Karpas-422 (cell line): ENCODE data around the gene IL23R. TPM values are rescaled to one million over a fixed set of nuclear protein-coding genes. Genes with fewer than 3 reads are reported as not detected.
A peak's percentile ranks its signal among the peaks of the same experiment; 100 is the strongest.
"Not testable (repeated sequence)": the region's sequence is repeated elsewhere in the genome, so short reads cannot be mapped to it uniquely, and the experiment has no call there.

Experiments
- DNase-seq: peaks from one replicate; pipeline ENCODE4 v3.0.0-alpha.2; 2015
- H2AFZ ChIP-seq: fragments of 200-600 bp; sonication (generic); 2 replicates; pipeline ENCODE4 v1.6.1; 2014; ENCODE audit warnings: antibody characterized with exemption, low read length, mixed read lengths
- H3K27ac ChIP-seq: fragments of 200-600 bp; sonication (generic); 2 replicates; pipeline ENCODE4 v1.5.1; 2014; ENCODE audit warnings: mild to moderate bottlenecking, low read length, moderate library complexity
- H3K27me3 ChIP-seq: fragments of 200-600 bp; sonication (generic); 2 replicates; pipeline ENCODE4 v1.6.1; 2014; ENCODE audit warnings: low read length, mixed read lengths
- H3K36me3 ChIP-seq: fragments of 200-600 bp; sonication (generic); 2 replicates; pipeline ENCODE4 v1.6.1; 2014; ENCODE audit warnings: low read length, mixed read lengths; ENCODE audit not compliant: insufficient read depth
- H3K4me1 ChIP-seq: fragments of 200-600 bp; sonication (generic); 2 replicates; pipeline ENCODE4 v1.6.1; 2014; ENCODE audit warnings: mild to moderate bottlenecking, low read length, mixed read lengths
- H3K4me2 ChIP-seq: fragments of 200-600 bp; sonication (generic); 2 replicates; pipeline ENCODE4 v1.6.1; 2014; ENCODE audit warnings: low read length, low read depth, mild to moderate bottlenecking; ENCODE audit not compliant: poor library complexity, severe bottlenecking
- H3K4me3 ChIP-seq: fragments of 200-600 bp; sonication (generic); 2 replicates; pipeline ENCODE4 v1.5.1; 2014; ENCODE audit warnings: mild to moderate bottlenecking, antibody characterized with exemption, low read length, mixed read lengths
- H3K79me2 ChIP-seq: fragments of 200-600 bp; sonication (generic); 2 replicates; pipeline ENCODE4 v1.6.1; 2014; ENCODE audit warnings: mild to moderate bottlenecking, low read length, mixed read lengths
- H3K9ac ChIP-seq: fragments of 200-600 bp; sonication (generic); 2 replicates; pipeline ENCODE4 v1.6.0; 2014; ENCODE audit warnings: low read length
- H3K9me2 ChIP-seq: fragments of 200-600 bp; sonication (generic), shearing (Covaris generic); replicated peaks from 2 replicates; pipeline ENCODE4 v1.6.0; 2014; ENCODE audit warnings: mild to moderate bottlenecking, low read length, moderate library complexity; ENCODE audit not compliant: insufficient read depth
- H3K9me3 ChIP-seq: fragments of 300-700, 200-600 bp; sonication (generic); 2 replicates; pipeline ENCODE4 v1.6.1; 2014; ENCODE audit warnings: low read length, mixed read lengths
- H4K20me1 ChIP-seq: fragments of 200-600 bp; sonication (generic); 2 replicates; pipeline ENCODE4 v1.6.1; 2014; ENCODE audit warnings: mild to moderate bottlenecking, antibody characterized with exemption, low read length, low read depth; ENCODE audit not compliant: insufficient read depth
- total RNA-seq: library from RNA; depleted of rRNA; stranded (reverse); fragments of >200 nt; shearing (Covaris generic); gene quantifications from 2 replicates; pipeline ENCODE4 v1.2.3, GENCODE V29; 2014; ENCODE audit warnings: low replicate concordance

Gene IL23R
- total RNA-seq, 1 experiment from 2014 or later, result 0.45 TPM

DNA sequence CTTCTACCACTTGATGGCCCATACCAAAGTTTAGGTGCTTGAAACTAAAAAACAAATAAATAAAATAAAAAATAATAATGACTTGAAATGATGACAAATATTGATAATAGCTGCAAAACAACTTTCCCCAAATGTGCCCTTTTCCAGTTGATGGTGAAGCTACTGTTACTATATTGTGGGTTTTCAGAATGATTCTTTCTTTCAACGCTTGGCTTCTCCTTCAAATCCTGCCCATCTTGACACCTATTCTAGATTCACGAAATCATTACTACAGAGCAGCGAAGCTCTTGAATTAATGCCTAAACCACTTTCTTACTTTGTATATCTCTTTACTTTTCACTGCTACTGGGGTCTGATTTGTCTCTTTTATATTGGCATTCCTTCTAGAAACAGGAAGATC, 22.3 kb upstream of the IL23R start:
- Histone ChIP-seq H3K9me2 (no peaks in the 10 kb centered on the region), H3K79me2 (no peaks in the 10 kb centered on the region), H3K36me3 (no peaks in the 10 kb centered on the region), H3K4me1 (peaks cover 10% of the 10 kb centered on the region), H2AFZ (no peak overlapping the region), H3K27me3 (no peaks in the 10 kb centered on the region), H3K9me3 (no peaks in the 10 kb centered on the region), H4K20me1 (no peaks in the 10 kb centered on the region), H3K27ac (no peak overlapping the region), H3K9ac (no peak overlapping the region), H3K4me2 (no peak overlapping the region), H3K4me3 (no peak overlapping the region)
- no peak for DNase-seq

- no peak overlapping the region for H3K27ac ChIP-seq
- no peak overlapping the region for H3K4me2 ChIP-seq
- no peaks in the 10 kb centered on the region for H3K79me2 ChIP-seq
- H3K9me3 ChIP-seq, result no peaks in the 10 kb centered on the region
- peak; percentile 58 for DNase-seq
- H3K4me1 ChIP-seq, result peaks cover 17% of the 10 kb centered on the region
- H3K36me3 ChIP-seq, result no peaks in the 10 kb centered on the region
- H3K27me3 ChIP-seq, result no peaks in the 10 kb centered on the region
- H3K9ac ChIP-seq, result no peak overlapping the region
- H3K4me3 ChIP-seq, result no peak overlapping the region
- no peaks in the 10 kb centered on the region for H4K20me1 ChIP-seq
- no peaks in the 10 kb centered on the region for H3K9me2 ChIP-seq
- H2AFZ ChIP-seq, result no peak overlapping the region
These were observed 21.6 kb upstream of the IL23R start for GRCh38 chr1:67144696-67145095.

- no peaks in the 10 kb centered on the region for H3K27me3 ChIP-seq
- no peaks in the 10 kb centered on the region for H3K79me2 ChIP-seq
- H3K27ac ChIP-seq, result no peak overlapping the region
- H3K9me3 ChIP-seq, result no peaks in the 10 kb centered on the region
- no peak overlapping the region for H3K4me2 ChIP-seq
- no peak overlapping the region for H3K9ac ChIP-seq
- no peak for DNase-seq
- peaks cover 21% of the 10 kb centered on the region for H3K4me1 ChIP-seq
- H3K4me3 ChIP-seq, result no peak overlapping the region
- H3K9me2 ChIP-seq, result no peaks in the 10 kb centered on the region
- no peaks in the 10 kb centered on the region for H3K36me3 ChIP-seq
- no peak overlapping the region for H2AFZ ChIP-seq
- H4K20me1 ChIP-seq, result no peaks in the 10 kb centered on the region
These were observed 20.2 kb upstream of the IL23R start for GRCh38 chr1:67146101-67146500.

DNA sequence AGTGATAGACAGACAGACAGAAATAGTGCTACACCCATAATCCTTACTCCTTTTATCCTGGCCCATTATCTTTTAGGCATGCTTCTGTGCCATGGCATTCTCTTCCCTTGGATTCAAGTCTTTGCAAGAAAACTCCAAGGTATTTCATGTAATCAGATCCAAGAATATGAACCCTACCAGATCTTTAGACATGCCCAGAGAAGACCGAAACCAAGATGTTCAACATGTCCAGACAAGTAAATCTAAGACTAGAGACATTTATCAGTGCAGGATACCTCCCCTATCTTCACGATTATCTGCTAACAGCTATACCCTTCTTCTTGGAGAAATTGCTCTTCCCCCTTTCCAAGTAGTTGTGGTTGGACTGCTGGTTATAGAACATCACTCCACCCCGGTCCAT, 19.7 kb upstream of the IL23R start:
- H3K4me3 ChIP-seq, result no peak overlapping the region
- H3K27ac ChIP-seq, result no peak overlapping the region
- no peaks in the 10 kb centered on the region for H3K9me2 ChIP-seq
- peaks cover 21% of the 10 kb centered on the region for H3K4me1 ChIP-seq
- no peaks in the 10 kb centered on the region for H3K27me3 ChIP-seq
- no peak overlapping the region for H3K4me2 ChIP-seq
- no peaks in the 10 kb centered on the region for H4K20me1 ChIP-seq
- H3K9me3 ChIP-seq, result no peaks in the 10 kb centered on the region
- DNase-seq, result no peak
- no peaks in the 10 kb centered on the region for H3K79me2 ChIP-seq
- H3K36me3 ChIP-seq, result no peaks in the 10 kb centered on the region
- no peak overlapping the region for H3K9ac ChIP-seq
- no peak overlapping the region for H2AFZ ChIP-seq

- not testable (repeated sequence) for H3K9ac ChIP-seq, H2AFZ ChIP-seq, H4K20me1 ChIP-seq, H3K79me2 ChIP-seq, H3K36me3 ChIP-seq, H3K4me2 ChIP-seq, H3K4me3 ChIP-seq, DNase-seq, H3K9me3 ChIP-seq, H3K27me3 ChIP-seq, H3K27ac ChIP-seq, H3K9me2 ChIP-seq
- H3K4me1 ChIP-seq, result peaks cover 21% of the 10 kb centered on the region
These were observed 18.3 kb upstream of the IL23R start for GRCh38 chr1:67147973-67148372.

- no peaks in the 10 kb centered on the region for H4K20me1 ChIP-seq
- no peak for DNase-seq
- H3K4me3 ChIP-seq, result no peak overlapping the region
- no peak overlapping the region for H3K27ac ChIP-seq
- 0 out of 2 replicates have a peak overlapping the region, but pooled peaks have one; percentile 19 for H3K9ac ChIP-seq
- H3K79me2 ChIP-seq, result no peaks in the 10 kb centered on the region
- peak overlapping the region; percentile 25 for H3K4me2 ChIP-seq
- peaks cover 21% of the 10 kb centered on the region for H3K4me1 ChIP-seq
- H2AFZ ChIP-seq, result peak overlapping the region; percentile 77
- H3K27me3 ChIP-seq, result no peaks in the 10 kb centered on the region
- H3K9me3 ChIP-seq, result no peaks in the 10 kb centered on the region
- no peaks in the 10 kb centered on the region for H3K9me2 ChIP-seq
- H3K36me3 ChIP-seq, result no peaks in the 10 kb centered on the region
These were observed 17.6 kb upstream of the IL23R start for GRCh38 chr1:67148516-67149178.

DNA sequence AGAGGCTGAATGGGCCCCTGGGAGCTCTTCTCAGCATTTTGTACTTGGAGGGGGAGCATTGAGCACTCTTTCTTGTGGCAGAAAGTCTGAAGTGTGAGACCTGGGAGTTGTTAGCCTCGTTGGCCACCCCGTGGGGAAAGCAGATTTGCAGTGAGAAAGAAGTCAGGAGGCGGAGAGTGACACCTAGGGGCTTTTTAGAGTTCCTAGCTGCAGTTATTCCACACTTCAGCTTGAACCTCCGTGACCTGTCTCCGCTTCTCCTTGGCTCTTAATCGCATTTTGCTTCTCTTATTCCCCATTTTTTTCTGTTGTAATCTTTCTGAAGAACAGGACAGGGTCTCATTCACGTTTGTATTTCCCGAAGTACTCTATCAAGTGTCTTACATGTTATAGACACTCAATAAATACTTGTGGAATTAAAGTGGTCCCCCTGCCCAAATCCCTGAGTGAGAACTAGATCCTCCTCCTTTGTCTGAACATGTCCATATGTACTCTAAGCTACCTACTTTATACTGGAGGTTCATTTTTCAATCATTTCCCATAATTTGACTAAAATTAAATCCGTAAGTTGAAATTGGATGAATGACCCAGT, 17.0 kb upstream of the IL23R start:
- Histone ChIP-seq H3K79me2 (no peaks in the 10 kb centered on the region), H3K36me3 (no peaks in the 10 kb centered on the region), H3K4me2 (peak overlapping the region; percentile 39), H3K9me2 (no peaks in the 10 kb centered on the region), H3K4me3 (no peak overlapping the region), H2AFZ (peak overlapping the region; percentile 77), H3K27me3 (no peaks in the 10 kb centered on the region), H3K9ac (0 out of 2 replicates have a peak overlapping the region, but pooled peaks have one; percentile 19), H3K9me3 (no peaks in the 10 kb centered on the region), H4K20me1 (no peaks in the 10 kb centered on the region), H3K4me1 (peaks cover 18% of the 10 kb centered on the region), H3K27ac (no peak overlapping the region)
- DNase-seq, result peak; percentile 93

GRCh38 chr1:67150931-67151330, 15.3 kb upstream of the IL23R start:
- Histone ChIP-seq H3K9me2 (no peaks in the 10 kb centered on the region), H3K9ac (no peak overlapping the region), H4K20me1 (no peaks in the 10 kb centered on the region), H3K4me3 (no peak overlapping the region), H3K79me2 (no peaks in the 10 kb centered on the region), H3K4me2 (no peak overlapping the region), H3K4me1 (peaks cover 17% of the 10 kb centered on the region), H3K9me3 (no peaks in the 10 kb centered on the region), H3K27ac (no peak overlapping the region), H3K27me3 (no peaks in the 10 kb centered on the region), H3K36me3 (no peaks in the 10 kb centered on the region), H2AFZ (no peak overlapping the region)
- no peak for DNase-seq
